SHP77 (cell line): ENCODE data around the gene CEMIP2.

Experiments
- DNase-seq, 2 experiments: peaks; one replicate each; lab custom pipeline; 2025; lab: John Stamatoyannopoulos, UW

Gene CEMIP2

DNA sequence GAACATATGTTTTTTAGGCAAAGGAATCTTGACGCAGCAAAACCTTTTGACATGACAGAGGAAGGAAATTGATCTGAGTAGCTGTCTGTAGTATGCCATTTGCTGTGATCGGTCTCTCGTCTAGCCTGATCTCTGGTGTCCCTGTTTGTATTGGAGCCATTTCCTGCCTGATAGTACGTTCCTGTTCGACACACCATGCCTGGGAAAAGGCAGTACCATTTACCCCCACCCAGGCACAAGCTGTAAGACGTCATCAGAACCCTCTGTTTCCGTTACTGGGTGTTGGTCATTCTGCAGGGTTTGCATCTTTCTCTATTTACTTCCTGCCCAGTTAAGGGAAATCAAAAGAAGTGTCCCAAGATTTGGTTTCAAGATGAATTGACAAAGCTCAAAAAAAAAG lies 129.7 kb downstream of the CEMIP2 start:
- DNase-seq: no peak

- DNase-seq: no peak
Measured at GRCh38 chr9:71637926-71638325, 130.4 kb downstream of the CEMIP2 start.

GRCh38 chr9:71637375-71637774 lies 130.9 kb downstream of the CEMIP2 start:
- DNase-seq: no peak

DNA sequence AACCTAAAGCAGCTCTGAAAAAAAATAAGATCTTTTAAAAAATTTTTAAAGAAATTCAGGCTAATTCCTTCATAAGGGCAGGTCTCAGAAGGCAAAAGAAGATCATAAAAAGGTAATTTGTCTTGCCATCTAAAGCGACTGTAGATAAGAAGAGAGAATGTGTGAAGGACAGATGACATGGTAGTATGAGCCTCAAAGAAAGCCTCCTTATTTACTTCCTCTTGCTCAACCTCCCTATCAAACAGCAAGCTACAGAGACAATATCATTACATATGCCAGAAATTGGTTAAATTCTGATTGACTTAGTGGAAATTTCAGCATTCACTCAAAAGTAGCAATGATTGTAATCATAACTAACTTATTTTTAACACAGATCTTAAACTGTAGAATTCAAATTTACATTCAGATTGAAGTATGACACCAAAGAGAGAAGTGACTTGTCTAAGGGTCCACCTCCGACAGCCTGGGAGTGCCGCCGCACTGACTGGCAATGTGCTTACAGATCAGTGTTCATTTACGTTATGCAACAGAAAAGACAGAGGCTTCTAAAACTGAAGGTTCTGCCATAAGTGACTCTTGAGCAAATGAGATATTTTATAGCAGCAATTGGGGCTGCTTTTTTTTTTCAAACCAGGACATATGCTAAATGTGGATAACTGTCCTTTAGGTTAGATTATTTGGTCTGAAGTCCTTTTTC lies 132.0 kb downstream of the CEMIP2 start:
- no peak for DNase-seq

- no peak for DNase-seq
Measured at GRCh38 chr9:71634752-71635151, 133.6 kb downstream of the CEMIP2 start.
